Vagina (tissue), 2 donors: ENCODE results near the gene SPECC1L.

Source experiments
- POLR2AphosphoS5 ChIP-seq, 2 donors: sonication (generic); formaldehyde crosslinking; IDR thresholded peaks; one replicate each; pipeline ENCODE4 v1.9.0; 2017; ENCODE audit warnings: antibody characterized with exemption in 2 of 2, mild to moderate bottlenecking in 2 of 2, low read depth in 1 of 2; ENCODE audit not compliant: insufficient read depth in 1 of 2
- TF ChIP-seq, protein P1 (sequence below), 3 experiments: fragments of 450-650 bp in 2 of 3; fragments of 200-600 bp in 1 of 3; sonication (generic) in 1 of 3; IDR thresholded peaks; one replicate each; pipeline ENCODE4 v1.5.1; 2017 to 2019; ENCODE audit warnings: antibody characterized with exemption in 3 of 3, mild to moderate bottlenecking in 2 of 3, moderate library complexity in 2 of 3

DNA sequence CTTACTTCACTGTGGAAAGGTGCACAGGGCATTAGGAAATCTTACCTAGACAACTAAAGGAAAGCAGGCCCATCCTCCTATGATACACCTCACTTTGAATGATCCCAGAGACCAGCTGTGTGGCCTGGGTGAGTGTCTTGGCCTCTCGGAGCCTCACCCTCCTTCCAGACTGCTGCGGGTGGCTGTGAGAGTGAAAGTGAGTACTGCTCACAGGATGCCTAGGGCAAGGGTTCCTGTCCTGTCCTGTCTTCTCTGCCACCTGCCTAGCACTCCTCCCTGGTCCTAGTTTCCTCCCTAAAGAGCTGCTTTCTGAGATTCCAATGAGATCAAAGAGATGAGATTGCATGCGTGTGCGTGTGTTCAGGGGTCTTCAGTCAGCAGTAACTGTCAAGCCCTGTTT is 137.3 kb downstream of the SPECC1L start:
- TF ChIP-seq, protein P1, sequence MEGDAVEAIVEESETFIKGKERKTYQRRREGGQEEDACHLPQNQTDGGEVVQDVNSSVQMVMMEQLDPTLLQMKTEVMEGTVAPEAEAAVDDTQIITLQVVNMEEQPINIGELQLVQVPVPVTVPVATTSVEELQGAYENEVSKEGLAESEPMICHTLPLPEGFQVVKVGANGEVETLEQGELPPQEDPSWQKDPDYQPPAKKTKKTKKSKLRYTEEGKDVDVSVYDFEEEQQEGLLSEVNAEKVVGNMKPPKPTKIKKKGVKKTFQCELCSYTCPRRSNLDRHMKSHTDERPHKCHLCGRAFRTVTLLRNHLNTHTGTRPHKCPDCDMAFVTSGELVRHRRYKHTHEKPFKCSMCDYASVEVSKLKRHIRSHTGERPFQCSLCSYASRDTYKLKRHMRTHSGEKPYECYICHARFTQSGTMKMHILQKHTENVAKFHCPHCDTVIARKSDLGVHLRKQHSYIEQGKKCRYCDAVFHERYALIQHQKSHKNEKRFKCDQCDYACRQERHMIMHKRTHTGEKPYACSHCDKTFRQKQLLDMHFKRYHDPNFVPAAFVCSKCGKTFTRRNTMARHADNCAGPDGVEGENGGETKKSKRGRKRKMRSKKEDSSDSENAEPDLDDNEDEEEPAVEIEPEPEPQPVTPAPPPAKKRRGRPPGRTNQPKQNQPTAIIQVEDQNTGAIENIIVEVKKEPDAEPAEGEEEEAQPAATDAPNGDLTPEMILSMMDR (IDR thresholded peaks at IDR 0.05) = no peak
- TF ChIP-seq POLR2AphosphoS5 (IDR thresholded peaks at IDR 0.05; ENCODE audit: insufficient read depth in 1 of 2, low read depth in 1 of 2) = no peak
